HEK293 (cell line): ENCODE results near the gene SERINC5.
"Not testable (repeated sequence)": the region's sequence is repeated elsewhere in the genome, so short reads cannot be mapped to it uniquely, and the experiment has no call there.

ENCODE experiments used
- CTCF ChIA-PET: fragments of 350-600 bp; formaldehyde crosslinking; extraction: SDS; loops from one replicate; lab custom pipeline; 2021; ENCODE audit warnings: antibody characterized with exemption; lab: Yijun Ruan, JAX
- POLR2A ChIA-PET: fragments of 300-600 bp; formaldehyde crosslinking; extraction: SDS; loops from one replicate; lab custom pipeline; 2020; ENCODE audit warnings: antibody characterized with exemption, inconsistent platforms; lab: Yijun Ruan, JAX
- H3K27ac ChIP-seq: fragments of 200-500 bp; sonication (Bioruptor generic); 2 replicates; pipeline ENCODE4 v1.5.1; 2014; ENCODE audit warnings: low read depth, low read length, control low read depth, inconsistent platforms; ENCODE audit errors: extremely low read depth
- H3K36me3 ChIP-seq, 2 experiments: fragments of 200-500 bp in 1 of 2; sonication (Bioruptor generic) in 1 of 2; 1 replicate in 1 of 2; 2 replicates in 1 of 2; pipeline ENCODE4 v1.5.1; 2014 to 2017; ENCODE audit warnings: inconsistent platforms in 2 of 2, low read length in 2 of 2; ENCODE audit not compliant: control insufficient read depth in 2 of 2, insufficient read depth in 1 of 2
- H3K4me1 ChIP-seq: fragments of 200-500 bp; sonication (Bioruptor generic); 2 replicates; pipeline ENCODE4 v1.5.1; 2014; ENCODE audit warnings: mild to moderate bottlenecking, low read length, inconsistent platforms; ENCODE audit not compliant: control insufficient read depth, insufficient read depth
- H3K4me3 ChIP-seq: 2 replicates; pipeline ENCODE4 v1.5.1; 2011; ENCODE audit warnings: low read depth, mild to moderate bottlenecking, control low read depth, low read length, moderate library complexity
- H3K9me3 ChIP-seq: fragments of 200-500 bp; sonication (Bioruptor generic); 2 replicates; pipeline ENCODE4 v1.5.1; 2014; ENCODE audit warnings: low read depth, low read length, inconsistent platforms; ENCODE audit not compliant: control insufficient read depth, insufficient read depth
- GLIS1 ChIP-seq: fragments of 450-650 bp; formaldehyde crosslinking; IDR thresholded peaks from 2 replicates; pipeline ENCODE4 v1.5.1; 2016; ENCODE audit warnings: missing biosample characterization, missing genetic modification characterization
- HOXA7 ChIP-seq: sonication (generic); formaldehyde crosslinking; IDR thresholded peaks from 2 replicates; pipeline ENCODE4 v1.8.1; 2022; ENCODE audit warnings: missing genetic modification reagents, borderline replicate concordance
- MYNN ChIP-seq: fragments of 450-650 bp; formaldehyde crosslinking; IDR thresholded peaks from 2 replicates; pipeline ENCODE4 v1.5.1; 2016; ENCODE audit warnings: missing biosample characterization, missing genetic modification characterization, borderline replicate concordance
- MZF1 ChIP-seq: fragments of 450-650 bp; formaldehyde crosslinking; IDR thresholded peaks from 2 replicates; pipeline ENCODE4 v1.5.1; 2017; ENCODE audit warnings: missing biosample characterization, missing genetic modification characterization, borderline replicate concordance
- OSR2 ChIP-seq: fragments of 450-650 bp; formaldehyde crosslinking; IDR thresholded peaks from 2 replicates; pipeline ENCODE4 v1.5.1; 2016; ENCODE audit warnings: missing biosample characterization, missing genetic modification characterization
- TCF7L2 ChIP-seq: IDR thresholded peaks from 2 replicates; pipeline ENCODE4 v1.6.1; 2011; ENCODE audit warnings: low read depth, mild to moderate bottlenecking, inconsistent platforms, low read length, moderate library complexity, borderline replicate concordance
- ZNF114 ChIP-seq: fragments of 450-650 bp; formaldehyde crosslinking; IDR thresholded peaks from 2 replicates; pipeline ENCODE4 v1.5.0; 2017; ENCODE audit warnings: missing biosample characterization, missing genetic modification characterization
- ZNF140 ChIP-seq: fragments of 450-650 bp; formaldehyde crosslinking; IDR thresholded peaks from 2 replicates; pipeline ENCODE4 v1.5.1; 2016; ENCODE audit warnings: missing biosample characterization, missing genetic modification characterization
- ZNF529 ChIP-seq: fragments of 450-650 bp; formaldehyde crosslinking; IDR thresholded peaks from 2 replicates; pipeline ENCODE4 v1.5.1; 2017; ENCODE audit warnings: missing genetic modification characterization, missing biosample characterization; ENCODE audit not compliant: insufficient replicate concordance
- ZNF530 ChIP-seq: fragments of 450-650 bp; formaldehyde crosslinking; IDR thresholded peaks from 2 replicates; pipeline ENCODE4 v1.5.1; 2016; ENCODE audit warnings: low read depth, missing biosample characterization, missing genetic modification characterization
- ZNF555 ChIP-seq: fragments of 450-650 bp; formaldehyde crosslinking; conservative IDR thresholded peaks from 2 replicates; pipeline ENCODE4 v1.5.1; 2017; ENCODE audit warnings: missing biosample characterization, mild to moderate bottlenecking, missing genetic modification characterization, inconsistent platforms
- ZNF558 ChIP-seq: fragments of 450-650 bp; formaldehyde crosslinking; IDR thresholded peaks from 2 replicates; pipeline ENCODE4 v1.5.1; 2016; ENCODE audit warnings: missing biosample characterization, missing genetic modification characterization
- ZNF561 ChIP-seq: fragments of 450-650 bp; IDR thresholded peaks from 2 replicates; pipeline ENCODE4 v1.5.1; 2018; ENCODE audit warnings: missing biosample characterization, missing genetic modification characterization, borderline replicate concordance
- ZNF585B ChIP-seq: fragments of 450-650 bp; formaldehyde crosslinking; IDR thresholded peaks from 2 replicates; pipeline ENCODE4 v1.5.1; 2016; ENCODE audit warnings: missing biosample characterization, missing genetic modification characterization
- ZNF645 ChIP-seq: fragments of 450-650 bp; formaldehyde crosslinking; IDR thresholded peaks from 2 replicates; pipeline ENCODE4; 2016; ENCODE audit warnings: missing biosample characterization, missing genetic modification characterization
- ZNF660 ChIP-seq: fragments of 450-650 bp; IDR thresholded peaks from 2 replicates; pipeline ENCODE4 v1.5.1; 2018; ENCODE audit warnings: missing biosample characterization, mild to moderate bottlenecking, missing genetic modification characterization
- ZNF704 ChIP-seq: fragments of 450-650 bp; formaldehyde crosslinking; IDR thresholded peaks from 2 replicates; pipeline ENCODE4 v1.5.1; 2016; ENCODE audit warnings: missing biosample characterization, missing genetic modification characterization
- ZSCAN16 ChIP-seq: fragments of 450-650 bp; formaldehyde crosslinking; IDR thresholded peaks from 2 replicates; pipeline ENCODE4 v1.5.1; 2016; ENCODE audit warnings: missing biosample characterization, missing genetic modification characterization
- TF ChIP-seq, protein P1 (sequence below): fragments of 450-650 bp; formaldehyde crosslinking; IDR thresholded peaks from 2 replicates; pipeline ENCODE4 v1.5.1; 2016; ENCODE audit warnings: missing biosample characterization, missing genetic modification characterization
- TF ChIP-seq, protein P2 (sequence below): fragments of 450-650 bp; formaldehyde crosslinking; IDR thresholded peaks from 2 replicates; pipeline ENCODE4 v1.5.1; 2016; ENCODE audit warnings: missing biosample characterization, missing genetic modification characterization

The SERINC5 gene

DNA sequence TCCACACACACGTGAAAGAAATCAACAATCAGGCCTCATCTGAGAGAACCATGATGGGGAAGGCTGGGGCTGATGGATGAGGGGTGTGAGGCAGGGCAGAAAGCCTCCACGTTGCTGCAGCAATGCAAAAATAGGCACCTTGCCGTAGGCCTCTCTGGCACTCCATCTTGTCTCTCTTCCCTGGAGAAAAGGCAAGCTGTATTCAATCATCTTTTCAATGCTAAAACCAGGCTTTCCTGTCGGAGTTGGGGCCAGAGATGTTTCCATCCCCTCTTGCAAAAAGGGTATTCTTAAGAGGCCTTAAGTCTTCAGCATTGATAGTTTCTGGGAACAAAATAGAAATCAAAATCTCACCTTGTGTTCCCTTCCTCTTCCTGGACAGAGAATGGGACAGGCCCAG is 139.8 kb downstream of the SERINC5 start:
- Histone ChIP-seq H3K36me3 (no peaks in the 10 kb centered on the region), H3K9me3 (no peaks in the 10 kb centered on the region), H3K4me3 (no peak overlapping the region), H3K4me1 (no peaks in the 10 kb centered on the region), H3K27ac (no peak overlapping the region)
- ChIA-PET POLR2A (interaction anchor here (1.1 kb wide), 1 partner anchor 23 kb away, joined by 3 read pairs; no protein-coding TSS in a partner anchor), CTCF (interaction anchor here (0.5 to 0.6 kb wide), 2 partner anchors 13 to 428 kb away, joined by 3 to 6 read pairs; no protein-coding TSS in a partner anchor)
- no peak for TF ChIP-seq ZNF529 (tag by site-specific recombination)
- TF ChIP-seq ZNF530 (tag by site-specific recombination), result no peak
- no peak for TF ChIP-seq OSR2 (tag by site-specific recombination)
- no peak for TF ChIP-seq GLIS1 (tag by site-specific recombination)
- no peak for TF ChIP-seq ZNF555
- no peak for TF ChIP-seq ZNF704
- TF ChIP-seq, protein P1, sequence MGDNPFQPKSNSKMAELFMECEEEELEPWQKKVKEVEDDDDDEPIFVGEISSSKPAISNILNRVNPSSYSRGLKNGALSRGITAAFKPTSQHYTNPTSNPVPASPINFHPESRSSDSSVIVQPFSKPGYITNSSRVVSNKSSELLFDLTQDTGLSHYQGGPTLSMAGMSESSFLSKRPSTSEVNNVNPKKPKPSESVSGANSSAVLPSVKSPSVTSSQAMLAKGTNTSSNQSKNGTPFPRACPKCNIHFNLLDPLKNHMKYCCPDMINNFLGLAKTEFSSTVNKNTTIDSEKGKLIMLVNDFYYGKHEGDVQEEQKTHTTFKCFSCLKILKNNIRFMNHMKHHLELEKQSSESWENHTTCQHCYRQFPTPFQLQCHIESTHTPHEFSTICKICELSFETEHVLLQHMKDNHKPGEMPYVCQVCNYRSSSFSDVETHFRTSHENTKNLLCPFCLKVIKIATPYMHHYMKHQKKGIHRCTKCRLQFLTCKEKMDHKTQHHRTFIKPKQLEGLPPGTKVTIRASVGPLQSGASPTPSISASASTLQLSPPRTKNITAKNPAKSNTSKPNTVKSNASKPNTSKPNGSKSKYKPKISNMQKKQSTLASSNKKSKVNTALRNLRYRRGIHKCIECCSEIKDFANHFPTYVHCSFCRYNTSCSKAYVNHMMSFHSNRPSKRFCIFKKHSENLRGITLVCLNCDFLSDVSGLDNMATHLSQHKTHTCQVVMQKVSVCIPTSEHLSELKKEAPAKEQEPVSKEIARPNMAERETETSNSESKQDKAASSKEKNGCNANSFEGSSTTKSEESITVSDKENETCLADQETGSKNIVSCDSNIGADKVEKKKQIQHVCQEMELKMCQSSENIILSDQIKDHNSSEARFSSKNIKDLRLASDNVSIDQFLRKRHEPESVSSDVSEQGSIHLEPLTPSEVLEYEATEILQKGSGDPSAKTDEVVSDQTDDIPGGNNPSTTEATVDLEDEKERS, result no peak
- no peak for TF ChIP-seq ZNF660 (tag by site-specific recombination)
- no peak for TF ChIP-seq ZNF114
- no peak for TF ChIP-seq MYNN
- TF ChIP-seq MZF1 (tag by site-specific recombination), result no peak
- TF ChIP-seq ZNF558 (tag by site-specific recombination), result no peak

GRCh38 chr5:80114860-80115259 is 141.0 kb downstream of the SERINC5 start:
- no peaks in the 10 kb centered on the region for H3K36me3 ChIP-seq
- H3K4me1 ChIP-seq, result no peaks in the 10 kb centered on the region
- no peaks in the 10 kb centered on the region for H3K9me3 ChIP-seq
- H3K27ac ChIP-seq, result no peak overlapping the region
- ChIA-PET CTCF (no interaction called here), POLR2A (interaction anchor here (0.7 kb wide), 1 partner anchor 479 kb away, joined by 4 read pairs; no protein-coding TSS in a partner anchor)
- TF ChIP-seq ZNF561 (no peak), ZNF585B (tag by site-specific recombination) (no peak), HOXA7 (CRISPR knock-in tag) (no peak), ZNF645 (tag by site-specific recombination) (no peak), OSR2 (tag by site-specific recombination) (no peak), ZNF140 (no peak), ZSCAN16 (tag by site-specific recombination) (no peak)
- H3K4me3 ChIP-seq, result no peak overlapping the region

GRCh38 chr5:80111376-80111990 is 144.4 kb downstream of the SERINC5 start:
- H3K4me1 ChIP-seq, H3K9me3 ChIP-seq, H3K4me3 ChIP-seq: not testable (repeated sequence)
- TF ChIP-seq, protein P2, sequence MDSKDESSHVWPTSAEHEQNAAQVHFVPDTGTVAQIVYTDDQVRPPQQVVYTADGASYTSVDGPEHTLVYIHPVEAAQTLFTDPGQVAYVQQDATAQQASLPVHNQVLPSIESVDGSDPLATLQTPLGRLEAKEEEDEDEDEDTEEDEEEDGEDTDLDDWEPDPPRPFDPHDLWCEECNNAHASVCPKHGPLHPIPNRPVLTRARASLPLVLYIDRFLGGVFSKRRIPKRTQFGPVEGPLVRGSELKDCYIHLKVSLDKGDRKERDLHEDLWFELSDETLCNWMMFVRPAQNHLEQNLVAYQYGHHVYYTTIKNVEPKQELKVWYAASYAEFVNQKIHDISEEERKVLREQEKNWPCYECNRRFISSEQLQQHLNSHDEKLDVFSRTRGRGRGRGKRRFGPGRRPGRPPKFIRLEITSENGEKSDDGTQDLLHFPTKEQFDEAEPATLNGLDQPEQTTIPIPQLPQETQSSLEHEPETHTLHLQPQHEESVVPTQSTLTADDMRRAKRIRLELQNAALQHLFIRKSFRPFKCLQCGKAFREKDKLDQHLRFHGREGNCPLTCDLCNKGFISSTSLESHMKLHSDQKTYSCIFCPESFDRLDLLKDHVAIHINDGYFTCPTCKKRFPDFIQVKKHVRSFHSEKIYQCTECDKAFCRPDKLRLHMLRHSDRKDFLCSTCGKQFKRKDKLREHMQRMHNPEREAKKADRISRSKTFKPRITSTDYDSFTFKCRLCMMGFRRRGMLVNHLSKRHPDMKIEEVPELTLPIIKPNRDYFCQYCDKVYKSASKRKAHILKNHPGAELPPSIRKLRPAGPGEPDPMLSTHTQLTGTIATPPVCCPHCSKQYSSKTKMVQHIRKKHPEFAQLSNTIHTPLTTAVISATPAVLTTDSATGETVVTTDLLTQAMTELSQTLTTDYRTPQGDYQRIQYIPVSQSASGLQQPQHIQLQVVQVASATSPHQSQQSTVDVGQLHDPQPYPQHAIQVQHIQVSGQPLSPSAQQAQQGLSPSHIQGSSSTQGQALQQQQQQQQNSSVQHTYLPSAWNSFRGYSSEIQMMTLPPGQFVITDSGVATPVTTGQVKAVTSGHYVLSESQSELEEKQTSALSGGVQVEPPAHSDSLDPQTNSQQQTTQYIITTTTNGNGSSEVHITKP (tag by site-specific recombination), result peak; percentile 50
- peak; percentile 74; the same call in 1 of the 2 replicates for TF ChIP-seq TCF7L2
- TF ChIP-seq, all 188 proteins: peak for 2; not testable (repeated sequence) for 186
- POLR2A ChIA-PET, CTCF ChIA-PET, H3K27ac ChIP-seq, H3K36me3 ChIP-seq: not testable (repeated sequence)
